ENCODE results near the gene MAP4K4.

DNA sequence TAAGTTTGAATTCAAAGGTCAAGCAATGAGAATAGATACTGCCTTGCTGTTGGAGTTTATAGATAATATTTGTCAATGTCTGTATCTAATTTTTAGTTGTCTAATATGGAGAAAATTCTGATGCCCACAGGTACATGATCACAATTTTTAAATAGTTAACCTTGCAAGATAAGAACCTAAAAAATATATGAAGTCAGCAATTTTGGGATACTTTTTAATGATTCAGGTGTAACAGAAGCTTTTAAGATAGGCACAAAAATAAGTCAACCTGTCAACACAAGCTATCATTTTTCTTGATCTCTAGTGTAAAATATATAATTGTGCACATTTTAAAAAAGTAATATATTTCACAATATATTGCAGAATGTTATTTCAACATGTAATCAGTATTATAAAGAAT, 201.8 kb downstream of the MAP4K4 start:
- no peak for TF ChIP-seq RAD21 (IDR thresholded peaks at IDR 0.05; ENCODE audit: low read length)
- TF ChIP-seq, protein P1, sequence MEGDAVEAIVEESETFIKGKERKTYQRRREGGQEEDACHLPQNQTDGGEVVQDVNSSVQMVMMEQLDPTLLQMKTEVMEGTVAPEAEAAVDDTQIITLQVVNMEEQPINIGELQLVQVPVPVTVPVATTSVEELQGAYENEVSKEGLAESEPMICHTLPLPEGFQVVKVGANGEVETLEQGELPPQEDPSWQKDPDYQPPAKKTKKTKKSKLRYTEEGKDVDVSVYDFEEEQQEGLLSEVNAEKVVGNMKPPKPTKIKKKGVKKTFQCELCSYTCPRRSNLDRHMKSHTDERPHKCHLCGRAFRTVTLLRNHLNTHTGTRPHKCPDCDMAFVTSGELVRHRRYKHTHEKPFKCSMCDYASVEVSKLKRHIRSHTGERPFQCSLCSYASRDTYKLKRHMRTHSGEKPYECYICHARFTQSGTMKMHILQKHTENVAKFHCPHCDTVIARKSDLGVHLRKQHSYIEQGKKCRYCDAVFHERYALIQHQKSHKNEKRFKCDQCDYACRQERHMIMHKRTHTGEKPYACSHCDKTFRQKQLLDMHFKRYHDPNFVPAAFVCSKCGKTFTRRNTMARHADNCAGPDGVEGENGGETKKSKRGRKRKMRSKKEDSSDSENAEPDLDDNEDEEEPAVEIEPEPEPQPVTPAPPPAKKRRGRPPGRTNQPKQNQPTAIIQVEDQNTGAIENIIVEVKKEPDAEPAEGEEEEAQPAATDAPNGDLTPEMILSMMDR (conservative IDR thresholded peaks at IDR 0.05; ENCODE audit: low read depth, low read length): no peak
- no peak for TF ChIP-seq POLR2A (IDR thresholded peaks at IDR 0.05; ENCODE audit: low read depth, low read length)
- no peak for TF ChIP-seq SMC3 (IDR thresholded peaks at IDR 0.05; ENCODE audit: low read depth, low read length)
- no peak for TF ChIP-seq FOS (IDR thresholded peaks at IDR 0.05; ENCODE audit: low read depth, low read length)
- TF ChIP-seq, protein P2, sequence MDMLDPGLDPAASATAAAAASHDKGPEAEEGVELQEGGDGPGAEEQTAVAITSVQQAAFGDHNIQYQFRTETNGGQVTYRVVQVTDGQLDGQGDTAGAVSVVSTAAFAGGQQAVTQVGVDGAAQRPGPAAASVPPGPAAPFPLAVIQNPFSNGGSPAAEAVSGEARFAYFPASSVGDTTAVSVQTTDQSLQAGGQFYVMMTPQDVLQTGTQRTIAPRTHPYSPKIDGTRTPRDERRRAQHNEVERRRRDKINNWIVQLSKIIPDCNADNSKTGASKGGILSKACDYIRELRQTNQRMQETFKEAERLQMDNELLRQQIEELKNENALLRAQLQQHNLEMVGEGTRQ (IDR thresholded peaks at IDR 0.05; ENCODE audit: low read depth, low read length): no peak
- TF ChIP-seq CEBPB (IDR thresholded peaks at IDR 0.05; ENCODE audit: low read depth, low read length): no peak
